HG02759 (cell line): ENCODE measurements around the gene MACROD2.

Experiments used
- ATAC-seq: cut with Tn5 transposase; IDR thresholded peaks from one replicate; pipeline ENCODE4 v1.9.1; 2021; ENCODE audit warnings: mild to moderate bottlenecking, moderate library complexity; ENCODE audit not compliant: unreplicated experiment

Gene MACROD2

GRCh38 chr20:15656124-15656523, 1660.8 kb downstream of the MACROD2 start:
- no peak for ATAC-seq

GRCh38 chr20:15658295-15658694, 1663.0 kb downstream of the MACROD2 start:
- ATAC-seq = no peak

- ATAC-seq = no peak
Measured at GRCh38 chr20:15673206-15673605, 1677.9 kb downstream of the MACROD2 start.

- no peak for ATAC-seq
Measured at GRCh38 chr20:15674253-15675060, 1679.1 kb downstream of the MACROD2 start.

GRCh38 chr20:15675061-15675514, 1679.8 kb downstream of the MACROD2 start:
- ATAC-seq = no peak

GRCh38 chr20:15675813-15676484, 1680.6 kb downstream of the MACROD2 start:
- no peak for ATAC-seq

GRCh38 chr20:15676815-15677214, 1681.5 kb downstream of the MACROD2 start:
- ATAC-seq = no peak

- no peak for ATAC-seq
Measured at GRCh38 chr20:15682690-15683089, 1687.4 kb downstream of the MACROD2 start.

GRCh38 chr20:15692570-15692969, 1697.3 kb downstream of the MACROD2 start:
- ATAC-seq = no peak

GRCh38 chr20:15699431-15700146, 1704.3 kb downstream of the MACROD2 start:
- ATAC-seq = no peak

GRCh38 chr20:15700147-15700765, 1704.9 kb downstream of the MACROD2 start:
- ATAC-seq = no peak

- ATAC-seq = no peak
Measured at GRCh38 chr20:15702161-15702560, 1706.8 kb downstream of the MACROD2 start.

- no peak for ATAC-seq
Measured at GRCh38 chr20:15703171-15703911, 1708.0 kb downstream of the MACROD2 start.

- ATAC-seq = no peak
Measured at GRCh38 chr20:15705975-15706374, 1710.7 kb downstream of the MACROD2 start.

- ATAC-seq = no peak
Measured at GRCh38 chr20:15706719-15707118, 1711.4 kb downstream of the MACROD2 start.

GRCh38 chr20:15708984-15709598, 1713.8 kb downstream of the MACROD2 start:
- ATAC-seq = peak; percentile 75

- no peak for ATAC-seq
Measured at GRCh38 chr20:15710636-15711035, 1715.3 kb downstream of the MACROD2 start.

- no peak for ATAC-seq
Measured at GRCh38 chr20:15711177-15711576, 1715.9 kb downstream of the MACROD2 start.

- no peak for ATAC-seq
Measured at GRCh38 chr20:15716256-15716655, 1720.9 kb downstream of the MACROD2 start.

- no peak for ATAC-seq
Measured at GRCh38 chr20:15726416-15726815, 1731.1 kb downstream of the MACROD2 start.
